ENCODE measurements around the gene JMJD1C. TPM values are rescaled to one million over a fixed set of nuclear protein-coding genes. Genes with fewer than 3 reads are reported as not detected.

The JMJD1C gene
- total RNA-seq (10 to 100 TPM; 26.5 to 56.9 (median 37.2) TPM), polyA plus RNA-seq (10 to 100 TPM; 25.6 to 39.9 TPM)

GRCh38 chr10:63465293-63466143, at the start of gene JMJD1C:
Gene JMJD1C (minus strand): TSS chr10:63465977. CDS start chr10:63465662, 315 bp downstream.
- peak within 1 kb of the TSS; percentile 82 to 91 (median 88) for H3K27ac ChIP-seq
- no peaks in the 10 kb centered on the region for H3K36me3 ChIP-seq
- ATAC-seq (peak; percentile 88 to 94 (median 92)), FAIRE-seq (no peak), DNase-seq (peak; percentile 75 to 91 (median 80))
- no peaks in the 10 kb centered on the region for H3K9me3 ChIP-seq
- WGBS, 2 donors, result 0% methylated on average over 87 to 99 of the region's 99 CpGs
- TF ChIP-seq CTCF (IDR thresholded peaks at IDR 0.05), result no peak
- no peaks in the 10 kb centered on the region for H3K27me3 ChIP-seq
- intact Hi-C loops (cut with DNase I), result no loop called here
- peaks cover 0 to 9% (median 5%) of the 10 kb centered on the region in 3 donors for H3K4me1 ChIP-seq
- peak within 1 kb of the TSS; percentile 70 to 86 (median 75) for H3K4me3 ChIP-seq

- Histone ChIP-seq H3K27ac (no peak overlapping the region), H3K27me3 (no peaks in the 10 kb centered on the region), H3K4me3 (no peak overlapping the region), H3K4me1 (peaks cover 0 to 14% (median 7%) of the 10 kb centered on the region in 3 donors), H3K36me3 (no peaks in the 10 kb centered on the region), H3K9me3 (no peaks in the 10 kb centered on the region)
- intact Hi-C loops (cut with DNase I), result no loop called here
- 73 to 76% methylated on average over 5 of the region's 5 CpGs for WGBS, 2 donors
- no peak for TF ChIP-seq CTCF (IDR thresholded peaks at IDR 0.05)
- FAIRE-seq (no peak), DNase-seq (no peak), ATAC-seq (peak in 2 of 4 donors; percentile 14 to 36)
Observed at GRCh38 chr10:63515002-63515763, 49.4 kb upstream of the JMJD1C start.

DNA sequence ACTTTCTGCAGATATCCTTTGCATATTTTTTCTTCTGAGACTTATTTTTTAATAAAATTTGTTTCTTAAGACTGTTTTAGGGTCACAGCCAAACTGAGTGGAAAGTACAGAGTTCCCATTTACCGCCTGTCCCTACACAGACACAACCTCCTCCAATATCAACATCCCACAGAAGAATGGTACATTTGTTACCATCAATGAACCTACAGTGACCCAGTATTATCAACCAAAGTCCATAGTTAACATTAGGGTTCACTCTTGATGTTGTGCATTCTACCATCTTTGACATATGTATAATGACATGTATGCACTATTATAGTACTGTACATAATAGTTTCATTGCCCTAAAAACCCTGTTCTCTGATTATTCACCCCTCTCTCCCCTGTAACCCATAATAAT, 40.8 kb upstream of the JMJD1C start:
- no peak for TF ChIP-seq CTCF (IDR thresholded peaks at IDR 0.05)
- FAIRE-seq, result no peak
- Histone ChIP-seq H3K9me3 (no peaks in the 10 kb centered on the region), H3K4me3 (no peak overlapping the region), H3K36me3 (no peaks in the 10 kb centered on the region), H3K27me3 (no peaks in the 10 kb centered on the region), H3K27ac (no peak overlapping the region), H3K4me1 (peaks cover 0 to 10% (median 7%) of the 10 kb centered on the region in 3 donors)
- no peak for ATAC-seq
- intact Hi-C loops (cut with DNase I), result no loop called here
- DNase-seq, result no peak
- WGBS, 2 donors, result 98 to 100% methylated on average over 1 of the region's 1 CpG

DNA sequence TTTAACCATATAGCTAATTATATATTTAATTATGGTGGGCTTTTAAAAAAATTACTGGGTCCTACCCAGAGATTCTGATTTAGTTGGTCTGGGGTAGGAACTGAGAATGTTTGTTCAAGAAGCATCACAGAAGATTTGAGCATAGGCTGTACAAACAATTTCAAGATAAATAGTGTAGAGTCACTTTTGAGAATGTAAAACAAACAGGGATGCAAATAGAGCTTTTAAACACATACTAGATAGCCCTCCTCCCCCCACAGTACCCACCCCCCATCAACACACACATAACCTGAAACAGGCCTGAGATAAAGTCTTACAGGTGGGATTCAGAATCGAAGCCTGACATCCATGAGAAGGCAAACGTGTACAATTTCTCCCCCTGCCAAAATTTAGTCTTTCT, 39.8 kb upstream of the JMJD1C start:
- 52 to 59% methylated on average over 2 of the region's 2 CpGs for WGBS, 2 donors
- no peak for FAIRE-seq
- no peaks in the 10 kb centered on the region for H3K27me3 ChIP-seq
- intact Hi-C loops (cut with DNase I), result no loop called here
- no peaks in the 10 kb centered on the region for H3K36me3 ChIP-seq
- H3K4me3 ChIP-seq, result no peak overlapping the region
- H3K9me3 ChIP-seq, result no peaks in the 10 kb centered on the region
- DNase-seq, result no peak
- H3K27ac ChIP-seq, result no peak overlapping the region
- TF ChIP-seq CTCF (IDR thresholded peaks at IDR 0.05), result no peak
- ATAC-seq, result no peak
- H3K4me1 ChIP-seq, result peaks cover 0 to 10% (median 7%) of the 10 kb centered on the region in 3 donors

All from pancreas (tissue), 10 donors.